Retinal pigment epithelial cell (primary cell): ENCODE data around the gene ADAMTS16.

Source experiments
- DNase-seq: peaks from one replicate; pipeline ENCODE4 v3.0.0-alpha.2; 2010; ENCODE audit warnings: low read depth
- H3K4me3 ChIP-seq: 2 replicates; pipeline ENCODE4 v1.5.1; 2011; ENCODE audit warnings: mild to moderate bottlenecking, low read length, control low read depth, moderate library complexity
- TF ChIP-seq, protein P1 (sequence below): conservative IDR thresholded peaks from 2 replicates; pipeline ENCODE4 v1.5.1; 2011; ENCODE audit warnings: low read depth, low read length, control low read depth, inconsistent platforms

Gene ADAMTS16

DNA sequence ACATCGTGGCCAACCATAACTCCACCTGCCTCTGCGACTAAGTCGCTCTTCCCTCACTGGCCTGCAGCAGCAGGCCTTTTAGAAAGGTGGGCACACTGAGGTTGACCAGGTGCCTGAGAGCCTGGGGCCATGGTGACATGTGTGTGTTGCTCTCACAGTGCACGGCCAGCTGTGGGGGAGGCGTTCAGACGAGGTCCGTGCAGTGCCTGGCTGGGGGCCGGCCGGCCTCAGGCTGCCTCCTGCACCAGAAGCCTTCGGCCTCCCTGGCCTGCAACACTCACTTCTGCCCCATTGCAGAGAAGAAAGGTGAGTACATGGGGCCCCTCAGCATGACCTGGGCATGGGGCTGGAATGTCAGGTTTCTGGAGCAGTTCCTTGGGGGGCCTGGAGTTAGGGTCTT is 177.8 kb downstream of the ADAMTS16 start:
- TF ChIP-seq, protein P1, sequence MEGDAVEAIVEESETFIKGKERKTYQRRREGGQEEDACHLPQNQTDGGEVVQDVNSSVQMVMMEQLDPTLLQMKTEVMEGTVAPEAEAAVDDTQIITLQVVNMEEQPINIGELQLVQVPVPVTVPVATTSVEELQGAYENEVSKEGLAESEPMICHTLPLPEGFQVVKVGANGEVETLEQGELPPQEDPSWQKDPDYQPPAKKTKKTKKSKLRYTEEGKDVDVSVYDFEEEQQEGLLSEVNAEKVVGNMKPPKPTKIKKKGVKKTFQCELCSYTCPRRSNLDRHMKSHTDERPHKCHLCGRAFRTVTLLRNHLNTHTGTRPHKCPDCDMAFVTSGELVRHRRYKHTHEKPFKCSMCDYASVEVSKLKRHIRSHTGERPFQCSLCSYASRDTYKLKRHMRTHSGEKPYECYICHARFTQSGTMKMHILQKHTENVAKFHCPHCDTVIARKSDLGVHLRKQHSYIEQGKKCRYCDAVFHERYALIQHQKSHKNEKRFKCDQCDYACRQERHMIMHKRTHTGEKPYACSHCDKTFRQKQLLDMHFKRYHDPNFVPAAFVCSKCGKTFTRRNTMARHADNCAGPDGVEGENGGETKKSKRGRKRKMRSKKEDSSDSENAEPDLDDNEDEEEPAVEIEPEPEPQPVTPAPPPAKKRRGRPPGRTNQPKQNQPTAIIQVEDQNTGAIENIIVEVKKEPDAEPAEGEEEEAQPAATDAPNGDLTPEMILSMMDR, result no peak
- DNase-seq, result no peak
- H3K4me3 ChIP-seq, result no peak overlapping the region

DNA sequence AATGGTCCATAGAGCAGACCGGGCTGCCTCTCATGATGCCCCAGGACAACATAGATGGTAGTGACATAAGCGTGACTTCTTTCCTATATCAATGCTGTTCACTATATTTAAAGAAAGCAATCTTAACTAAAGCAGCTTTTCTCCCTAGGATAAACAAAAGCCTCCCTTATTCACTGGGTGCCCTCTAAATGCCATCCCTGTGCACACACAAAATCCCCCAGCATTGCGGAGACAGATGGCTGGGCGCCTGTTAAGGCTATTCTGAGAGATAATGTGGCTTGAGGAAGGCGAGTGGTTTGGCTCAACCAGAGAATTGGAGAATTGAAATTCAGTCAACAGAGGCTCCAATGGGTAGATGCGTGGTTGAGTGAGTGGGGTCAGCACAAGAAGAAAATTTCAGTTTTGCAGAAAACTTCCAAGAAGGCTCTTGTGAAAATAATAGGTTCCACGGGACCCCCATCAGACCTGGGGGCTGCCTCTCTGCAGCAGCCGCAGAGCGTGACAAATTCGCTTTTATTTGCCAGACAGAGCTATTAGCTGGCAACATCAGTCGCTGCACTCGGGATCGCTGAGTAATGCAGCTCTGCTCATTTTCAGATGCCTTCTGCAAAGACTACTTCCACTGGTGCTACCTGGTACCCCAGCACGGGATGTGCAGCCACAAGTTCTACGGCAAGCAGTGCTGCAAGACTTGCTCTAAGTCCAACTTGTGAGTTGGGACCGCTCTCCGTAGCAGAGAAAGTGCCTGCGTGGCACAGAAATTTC is 178.5 kb downstream of the ADAMTS16 start:
- TF ChIP-seq, protein P1, result no peak
- DNase-seq, result peak; percentile 94
- H3K4me3 ChIP-seq, result no peak overlapping the region

DNA sequence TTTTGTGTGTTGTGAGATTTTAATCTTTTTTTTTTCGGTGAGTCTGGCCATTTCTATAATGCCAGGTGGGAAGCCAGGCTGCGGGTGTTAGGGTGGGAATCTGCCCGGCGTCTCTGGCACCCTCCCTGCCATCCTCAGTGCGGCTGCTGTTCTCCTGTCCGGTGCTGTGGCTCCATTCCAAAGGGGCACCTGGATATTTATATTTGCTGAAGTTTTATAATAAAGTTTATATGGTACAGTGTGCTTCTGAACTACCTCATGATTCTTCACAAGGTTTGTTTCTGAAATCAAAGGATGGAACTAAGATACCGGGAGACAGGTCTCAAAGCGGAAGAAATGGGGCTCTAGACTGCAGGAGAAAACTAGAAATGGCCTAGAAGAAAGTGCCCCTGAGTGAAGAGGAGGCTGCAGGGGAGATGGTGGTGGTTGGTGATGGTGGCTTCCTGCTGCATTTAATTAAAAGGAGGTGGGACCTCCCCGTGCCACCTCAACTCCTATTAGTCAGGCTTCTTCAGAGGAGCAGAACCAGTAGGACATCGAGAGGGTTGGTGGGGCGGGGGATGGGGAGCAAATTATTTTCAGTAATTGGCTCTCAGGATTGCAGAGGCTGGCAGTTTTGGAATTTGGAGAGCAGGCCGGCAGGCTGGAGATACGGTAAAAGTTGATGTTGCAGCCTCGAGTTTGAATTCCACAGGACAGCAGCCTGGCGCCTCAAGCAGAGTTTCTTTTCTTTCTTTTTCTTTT is 180.1 kb downstream of the ADAMTS16 start:
- no peak overlapping the region for H3K4me3 ChIP-seq

DNA sequence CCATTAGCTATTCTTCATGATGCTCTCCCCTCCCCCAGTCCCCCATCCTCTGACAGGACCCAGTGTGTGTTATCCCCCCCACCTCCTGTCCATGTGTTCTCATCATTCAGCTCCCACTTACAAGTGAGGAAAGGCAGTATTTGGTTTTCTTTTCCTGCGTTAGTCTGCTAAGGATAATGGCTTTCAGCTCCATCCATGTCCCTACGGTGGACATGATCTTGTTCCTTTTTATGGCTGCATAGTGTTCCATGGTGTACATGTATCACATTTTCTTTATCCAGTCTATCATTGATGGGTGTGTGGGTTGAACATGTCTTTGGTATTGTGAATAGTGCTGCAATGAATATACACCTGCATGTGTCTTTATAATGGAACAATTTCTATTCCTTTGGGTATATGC is 181.0 kb downstream of the ADAMTS16 start:
- TF ChIP-seq, protein P1, result no peak
- DNase-seq, result no peak
- H3K4me3 ChIP-seq, result no peak overlapping the region

More for the DNA sequence above, 180.1 kb downstream of the ADAMTS16 start:
- no peak for DNase-seq
- TF ChIP-seq, protein P1, result no peak

DNA sequence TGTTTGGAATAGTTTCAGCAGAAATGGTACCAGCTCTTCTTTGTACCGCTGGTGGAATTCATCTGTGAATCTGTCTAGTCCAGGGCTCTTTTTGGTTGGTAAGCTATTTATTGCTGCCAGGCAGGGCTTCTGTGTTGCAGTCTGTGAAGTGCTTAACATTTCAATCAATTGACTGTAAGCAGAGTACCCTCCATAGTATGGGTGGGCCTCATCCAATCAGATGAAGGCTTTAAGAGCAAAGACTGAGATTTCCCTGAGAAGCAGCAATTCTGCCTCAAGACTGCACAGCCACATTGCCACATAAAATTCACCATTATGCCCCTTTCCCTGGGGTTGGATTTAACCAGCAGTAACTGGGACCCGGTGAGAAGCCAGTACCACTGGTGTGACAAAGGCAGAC is 183.4 kb downstream of the ADAMTS16 start:
- H3K4me3 ChIP-seq, result no peak overlapping the region
- DNase-seq, result no peak
- TF ChIP-seq, protein P1, result no peak

DNA sequence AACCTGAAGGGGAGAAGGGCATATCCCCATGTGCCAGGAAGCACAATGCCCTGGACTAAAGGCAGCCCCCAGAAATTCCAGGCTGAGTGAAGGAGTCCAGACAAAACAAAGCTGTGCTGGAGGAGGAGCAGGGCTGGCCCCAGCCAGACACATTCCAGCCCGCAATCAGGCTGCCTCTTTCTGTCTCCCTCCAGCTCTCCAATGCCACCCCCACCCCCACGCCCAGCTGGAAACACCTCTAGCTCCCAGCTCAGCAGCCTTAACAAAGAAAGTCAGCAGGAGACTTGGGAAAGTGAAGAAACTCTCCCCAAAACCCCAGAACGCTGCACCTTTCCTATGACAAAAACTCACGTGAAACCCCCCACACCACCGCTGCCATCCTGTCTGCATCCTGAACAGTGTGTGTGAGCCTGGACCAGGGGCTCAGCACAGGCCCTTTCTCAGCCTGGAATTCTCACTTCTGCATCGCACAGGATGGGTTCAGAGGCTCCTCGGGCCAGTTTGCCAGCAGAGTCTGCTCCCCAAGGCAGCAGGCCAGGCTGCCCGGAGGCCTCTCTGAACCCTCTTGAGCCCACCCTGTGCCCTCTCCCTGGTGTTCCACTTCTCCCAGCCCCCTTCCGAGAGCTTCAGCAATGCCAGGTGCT is 186.1 kb downstream of the ADAMTS16 start:
- TF ChIP-seq, protein P1, result no peak
- H3K4me3 ChIP-seq, result no peak overlapping the region
- DNase-seq, result no peak

DNA sequence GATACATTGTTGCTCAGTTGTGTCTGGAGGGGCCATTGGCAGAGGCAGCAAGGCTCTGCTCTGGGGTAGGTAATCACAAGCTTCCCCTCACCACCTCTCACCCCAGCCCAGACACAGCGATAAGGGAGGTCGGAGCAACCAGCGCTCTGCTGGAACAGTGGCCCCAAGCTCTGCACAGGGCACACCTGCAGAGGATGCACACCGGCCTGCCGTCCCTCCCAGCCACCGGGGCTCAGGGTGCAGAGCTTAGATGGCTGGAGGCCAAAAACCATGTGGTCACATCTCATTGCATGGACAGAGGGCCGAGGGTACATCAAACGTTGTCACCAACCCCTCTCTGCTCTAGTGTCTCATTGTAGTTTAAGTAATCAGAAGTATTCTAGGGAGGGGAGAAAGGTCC is 187.0 kb downstream of the ADAMTS16 start:
- TF ChIP-seq, protein P1, result no peak
- H3K4me3 ChIP-seq, result no peak overlapping the region
- DNase-seq, result no peak
